Nephron progenitor cell (in vitro differentiated cells): ENCODE data around the gene EFCAB14.
"Not testable (repeated sequence)": the region's sequence is repeated elsewhere in the genome, so short reads cannot be mapped to it uniquely, and the experiment has no call there.

Source experiments
- DNase-seq: peaks from one replicate; pipeline ENCODE4 v3.0.0; 2021
- H3K27ac Mint-ChIP-seq: 2 replicates; pipeline ENCODE4 v1.8.0; 2021; ENCODE audit warnings: mild to moderate bottlenecking, moderate library complexity, mixed read lengths
- H3K27me3 Mint-ChIP-seq: 2 replicates; pipeline ENCODE4 v1.8.0; 2021; ENCODE audit warnings: mild to moderate bottlenecking, low read depth, mixed read lengths; ENCODE audit not compliant: poor library complexity
- H3K36me3 Mint-ChIP-seq: 2 replicates; pipeline ENCODE4 v1.8.0; 2021; ENCODE audit warnings: low read depth, mixed read lengths
- H3K4me1 Mint-ChIP-seq: 2 replicates; pipeline ENCODE4 v1.8.0; 2021; ENCODE audit warnings: mixed read lengths
- H3K4me3 Mint-ChIP-seq: 2 replicates; pipeline ENCODE4 v1.8.0; 2021; ENCODE audit warnings: mild to moderate bottlenecking, moderate library complexity, mixed read lengths
- H3K9me3 Mint-ChIP-seq: 2 replicates; pipeline ENCODE4 v1.8.0; 2021; ENCODE audit warnings: mild to moderate bottlenecking, moderate library complexity, mixed read lengths
- CTCF ChIP-seq: fragments of 200-600 bp; sonication (generic); IDR thresholded peaks from 2 replicates; pipeline ENCODE4 v1.5.0; 2021; ENCODE audit warnings: antibody characterized with exemption

Gene EFCAB14

GRCh38 chr1:46760558-46761166, 41.7 kb upstream of the EFCAB14 start:
- no peak for TF ChIP-seq CTCF
- Mint-ChIP-seq H3K27ac (no peak overlapping the region), H3K27me3 (peaks cover 31% of the 10 kb centered on the region), H3K36me3 (no peaks in the 10 kb centered on the region), H3K4me3 (no peak overlapping the region), H3K9me3 (no peaks in the 10 kb centered on the region), H3K4me1 (no peaks in the 10 kb centered on the region)
- DNase-seq = no peak

GRCh38 chr1:46757956-46758528, 39.1 kb upstream of the EFCAB14 start:
- peaks cover 26% of the 10 kb centered on the region for H3K27me3 Mint-ChIP-seq
- H3K9me3 Mint-ChIP-seq = no peaks in the 10 kb centered on the region
- no peak for TF ChIP-seq CTCF
- no peak for DNase-seq
- no peaks in the 10 kb centered on the region for H3K36me3 Mint-ChIP-seq
- H3K4me1 Mint-ChIP-seq = no peaks in the 10 kb centered on the region
- no peak overlapping the region for H3K27ac Mint-ChIP-seq
- H3K4me3 Mint-ChIP-seq = no peak overlapping the region

- Mint-ChIP-seq H3K4me1 (no peaks in the 10 kb centered on the region), H3K36me3 (no peaks in the 10 kb centered on the region), H3K9me3 (no peaks in the 10 kb centered on the region), H3K4me3 (no peak overlapping the region), H3K27ac (no peak overlapping the region), H3K27me3 (peaks cover 29% of the 10 kb centered on the region)
- DNase-seq = no peak
- TF ChIP-seq CTCF = no peak
Measured at GRCh38 chr1:46757247-46757955, 38.5 kb upstream of the EFCAB14 start.

GRCh38 chr1:46755121-46755520, 36.2 kb upstream of the EFCAB14 start:
- no peak for TF ChIP-seq CTCF
- Mint-ChIP-seq H3K4me1 (no peaks in the 10 kb centered on the region), H3K4me3 (no peak overlapping the region), H3K9me3 (no peaks in the 10 kb centered on the region), H3K36me3 (no peaks in the 10 kb centered on the region), H3K27ac (no peak overlapping the region), H3K27me3 (peaks cover 33% of the 10 kb centered on the region)
- no peak for DNase-seq

GRCh38 chr1:46754707-46755106, 35.8 kb upstream of the EFCAB14 start:
- not testable (repeated sequence) for H3K4me1 Mint-ChIP-seq, H3K4me3 Mint-ChIP-seq, H3K9me3 Mint-ChIP-seq, DNase-seq, H3K27ac Mint-ChIP-seq, H3K36me3 Mint-ChIP-seq
- peaks cover 36% of the 10 kb centered on the region for H3K27me3 Mint-ChIP-seq

- TF ChIP-seq CTCF = no peak
- no peaks in the 10 kb centered on the region for H3K9me3 Mint-ChIP-seq
- H3K4me1 Mint-ChIP-seq = no peaks in the 10 kb centered on the region
- H3K36me3 Mint-ChIP-seq = no peaks in the 10 kb centered on the region
- H3K27me3 Mint-ChIP-seq = peaks cover 44% of the 10 kb centered on the region
- no peak overlapping the region for H3K27ac Mint-ChIP-seq
- no peak overlapping the region for H3K4me3 Mint-ChIP-seq
- DNase-seq = no peak
Measured at GRCh38 chr1:46753985-46754384, 35.1 kb upstream of the EFCAB14 start.
